HG03139 (cell line): Measurements from ENCODE around the gene FGF4.

Source experiments
- ATAC-seq: cut with Tn5 transposase; IDR thresholded peaks from one replicate; pipeline ENCODE4 v1.9.1; 2021; ENCODE audit not compliant: unreplicated experiment

FGF4 gene

DNA sequence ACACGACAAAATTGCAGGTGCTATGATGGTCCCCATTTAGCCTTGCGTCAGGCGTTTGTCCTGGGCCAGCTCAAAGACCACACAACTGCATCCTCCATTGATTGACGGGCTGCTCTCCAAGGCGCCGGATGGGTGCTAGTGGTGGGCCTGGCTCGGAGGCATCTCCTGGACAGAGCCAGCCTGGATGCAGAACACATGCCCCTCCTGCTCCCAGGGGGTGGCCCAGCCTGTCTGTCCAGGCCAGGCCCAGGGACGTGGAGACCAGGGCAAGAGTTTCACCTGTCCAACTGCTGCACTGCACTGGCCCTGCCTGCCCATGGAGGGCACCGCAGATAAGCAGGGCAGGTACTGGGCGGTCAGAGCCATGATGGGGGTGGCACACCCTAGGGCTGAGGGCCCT, 47.9 kb downstream of the FGF4 start:
- no peak for ATAC-seq

DNA sequence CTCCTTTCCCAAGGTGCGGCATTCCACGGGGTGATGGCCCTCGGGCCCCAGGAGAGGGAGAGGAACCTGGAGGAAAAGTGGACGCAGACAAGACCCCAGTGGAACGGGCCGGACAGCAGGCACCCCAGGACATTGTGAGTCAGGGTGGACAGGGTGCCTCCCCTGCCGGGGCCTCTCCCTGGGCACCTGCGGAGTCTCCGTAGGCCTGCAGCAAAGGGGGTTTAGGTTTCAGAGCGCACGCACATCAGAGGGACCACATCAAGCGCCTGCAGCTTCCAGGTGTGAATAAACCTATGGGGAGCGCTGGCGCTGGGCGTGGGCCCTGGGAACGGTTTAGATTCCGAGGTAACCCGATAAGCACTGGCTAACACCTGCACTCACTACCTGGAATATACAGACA, 48.7 kb downstream of the FGF4 start:
- no peak for ATAC-seq

DNA sequence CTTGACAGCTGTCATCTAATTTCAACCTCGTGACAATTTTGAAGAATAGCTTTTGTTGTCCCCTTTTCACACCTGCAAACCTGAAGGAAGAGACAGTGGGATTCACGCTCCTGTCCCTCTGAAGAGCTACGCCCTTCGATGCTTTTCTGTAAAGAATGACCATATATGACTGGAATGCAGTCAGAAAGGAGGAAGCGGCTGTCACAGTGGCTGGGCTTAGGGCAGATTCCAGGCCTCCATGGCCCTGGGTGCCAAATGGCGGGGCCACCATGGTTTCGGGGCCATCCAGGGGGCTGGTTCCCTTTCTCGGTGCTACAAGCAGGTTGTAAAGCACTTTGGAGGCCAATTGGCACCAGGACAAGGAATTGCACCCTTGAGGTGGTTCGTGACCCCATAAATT, 49.1 kb downstream of the FGF4 start:
- ATAC-seq, result no peak

DNA sequence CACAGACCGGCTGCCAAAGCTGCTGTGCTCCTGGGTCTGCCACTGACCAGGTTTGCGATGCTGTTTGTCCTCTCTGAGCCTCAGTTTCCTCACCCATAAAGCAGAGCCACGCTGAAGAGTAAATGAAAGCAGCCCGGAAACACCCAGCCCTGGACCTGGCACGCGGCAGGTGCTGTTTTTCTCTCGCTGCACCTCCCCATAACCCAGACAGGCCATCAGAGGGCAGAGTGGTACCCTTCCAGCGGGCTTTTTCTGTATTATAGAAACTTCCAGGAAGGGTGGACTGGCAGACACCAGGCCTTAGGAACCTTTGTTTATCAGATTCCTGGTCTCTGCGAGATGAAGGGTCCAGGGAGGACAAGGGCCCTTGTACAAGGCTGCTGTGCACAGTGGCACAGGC, 53.4 kb downstream of the FGF4 start:
- no peak for ATAC-seq

DNA sequence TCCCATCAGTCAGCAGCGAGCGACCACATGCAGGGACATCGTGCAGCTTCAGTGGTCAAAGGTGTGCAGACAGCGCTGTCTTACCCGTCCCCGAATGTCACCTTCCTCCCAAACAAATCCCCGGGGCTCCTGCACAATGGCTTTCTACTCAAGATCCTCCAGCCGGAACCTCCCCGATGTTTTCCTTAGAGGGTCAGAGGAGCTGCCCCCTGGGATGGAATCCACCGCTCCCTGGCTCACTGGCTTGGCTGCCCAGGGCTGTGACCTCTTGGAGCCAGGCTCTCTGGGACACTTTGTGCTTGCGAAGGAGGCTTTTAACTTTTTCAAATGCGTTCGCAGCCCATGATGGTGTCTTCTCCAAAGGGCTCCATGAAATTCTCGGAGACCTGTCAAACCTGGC, 54.0 kb downstream of the FGF4 start:
- ATAC-seq, result no peak
